Measurements from ENCODE around the gene STK36. TPM values are rescaled to one million over a fixed set of nuclear protein-coding genes. Genes with fewer than 3 reads are reported as not detected.

STK36 gene
- total and polyA plus RNA-seq, 2 donors (not counting 1 experiment from before 2014, with no cell fraction given), result 29.0 to 42.9 TPM

- TF ChIP-seq CTCF (IDR thresholded peaks at IDR 0.05), result no peak
- TF ChIP-seq EZH2 (IDR thresholded peaks at IDR 0.05; ENCODE audit: borderline replicate concordance, insufficient read depth, low read depth, low read length, poor library complexity, severe bottlenecking), result no peak
- no peaks in the 10 kb centered on the region for H3K27me3 ChIP-seq (replicated peaks in 1 of 4; ENCODE audit: control extremely low read depth in 1 of 4, control insufficient read depth in 3 of 4, insufficient read depth in 4 of 4, low read length in 3 of 4)
- H3K36me3 ChIP-seq (replicated peaks in 1 of 2; ENCODE audit: control extremely low read depth in 1 of 2, control insufficient read depth in 1 of 2, extremely low read depth in 1 of 2, insufficient read depth in 2 of 2, low read length in 1 of 2), result peaks cover 3 to 5% of the 10 kb centered on the region in 2 experiments
- H2AFZ ChIP-seq (ENCODE audit: insufficient read depth, low read depth, low read length, poor library complexity, severe bottlenecking), result no peak overlapping the region
- Mint-ChIP-seq H3K27me3 (no peaks in the 10 kb centered on the region), H3K4me1 (peaks cover 13% of the 10 kb centered on the region), H3K9me3 (ENCODE audit: insufficient read depth) (peaks cover 3% of the 10 kb centered on the region), H3K4me3 (no peak overlapping the region), H3K27ac (no peak overlapping the region)
- DNase-seq (no peak), ATAC-seq (ENCODE audit: low read depth) (no peak)
- H3K4me1 ChIP-seq (ENCODE audit: control insufficient read depth in 2 of 2, insufficient read depth in 2 of 2, low read length in 2 of 2), result peaks cover 4 to 6% of the 10 kb centered on the region in 2 donors
- peaks cover 0 to 4% (median 3%) of the 10 kb centered on the region in 3 donors for H3K9me3 ChIP-seq (ENCODE audit: control extremely low read depth in 1 of 3, control insufficient read depth in 2 of 3, insufficient read depth in 1 of 3, low read length in 2 of 3)
- ChIA-PET CTCF (interaction anchor here (0.9 to 1.2 kb wide), 2 partner anchors 21 to 144 kb away, joined by 3 read pairs; no protein-coding TSS in a partner anchor), POLR2A (interaction anchor here (0.6 kb wide), 1 partner anchor 128 kb away, joined by 6 read pairs; no protein-coding TSS in a partner anchor)
- peaks cover 5% of the 10 kb centered on the region for H4K20me1 ChIP-seq (ENCODE audit: control insufficient read depth, insufficient read depth, low read length, poor library complexity, severe bottlenecking)
- H3K9ac ChIP-seq (ENCODE audit: low read length), result no peak overlapping the region
- H3K4me2 ChIP-seq (replicated peaks; ENCODE audit: low read depth, low read length, poor library complexity, severe bottlenecking), result no peak overlapping the region
- WGBS (ENCODE audit: insufficient coverage), result 100% methylated on average over 3 of the region's 5 CpGs
- H3K79me2 ChIP-seq (ENCODE audit: control insufficient read depth, insufficient read depth, low read length), result peaks cover 27% of the 10 kb centered on the region
- H3K27ac ChIP-seq (ENCODE audit: low read length in 2 of 2), result no peak overlapping the region
- intact Hi-C loops (cut with micrococcal nuclease), result no loop called here
- H3K4me3 ChIP-seq (ENCODE audit: control extremely low read depth in 1 of 5, extremely low read depth in 1 of 5, insufficient read depth in 1 of 5, low read depth in 2 of 5, low read length in 4 of 5), result no peak overlapping the region
Measured at GRCh38 chr2:218732052-218732760, 60.3 kb downstream of the STK36 start.

- H3K36me3 ChIP-seq (replicated peaks in 1 of 2; ENCODE audit: control extremely low read depth in 1 of 2, control insufficient read depth in 1 of 2, extremely low read depth in 1 of 2, insufficient read depth in 2 of 2, low read length in 1 of 2), result peaks cover 5 to 9% of the 10 kb centered on the region in 2 experiments
- peaks cover 21% of the 10 kb centered on the region for H3K79me2 ChIP-seq (ENCODE audit: control insufficient read depth, insufficient read depth, low read length)
- Mint-ChIP-seq H3K9me3 (ENCODE audit: insufficient read depth) (peaks cover 1% of the 10 kb centered on the region), H3K4me1 (peaks cover 13% of the 10 kb centered on the region), H3K27me3 (no peaks in the 10 kb centered on the region), H3K27ac (no peak overlapping the region), H3K4me3 (no peak overlapping the region)
- H2AFZ ChIP-seq (ENCODE audit: insufficient read depth, low read depth, low read length, poor library complexity, severe bottlenecking), result no peak overlapping the region
- peaks cover 0 to under 1% (median 0%) of the 10 kb centered on the region in 3 donors for H3K9me3 ChIP-seq (ENCODE audit: control extremely low read depth in 1 of 3, control insufficient read depth in 2 of 3, insufficient read depth in 1 of 3, low read length in 2 of 3)
- H3K27ac ChIP-seq (ENCODE audit: low read length in 2 of 2), result no peak overlapping the region
- peaks cover 5% of the 10 kb centered on the region for H4K20me1 ChIP-seq (ENCODE audit: control insufficient read depth, insufficient read depth, low read length, poor library complexity, severe bottlenecking)
- no peak for ATAC-seq (ENCODE audit: low read depth)
- POLR2A ChIA-PET, result interaction anchor here (0.6 kb wide), 1 partner anchor 128 kb away, joined by 6 read pairs; no protein-coding TSS in a partner anchor
- intact Hi-C loops (cut with micrococcal nuclease), result no loop called here
- H3K4me3 ChIP-seq (ENCODE audit: control extremely low read depth in 1 of 5, extremely low read depth in 1 of 5, insufficient read depth in 1 of 5, low read depth in 2 of 5, low read length in 4 of 5), result no peak overlapping the region
- H3K27me3 ChIP-seq (replicated peaks in 1 of 4; ENCODE audit: control extremely low read depth in 1 of 4, control insufficient read depth in 3 of 4, insufficient read depth in 4 of 4, low read length in 3 of 4), result no peaks in the 10 kb centered on the region
- DNase-seq, result no peak
- no peak overlapping the region for H3K4me2 ChIP-seq (replicated peaks; ENCODE audit: low read depth, low read length, poor library complexity, severe bottlenecking)
- TF ChIP-seq CTCF (IDR thresholded peaks at IDR 0.05), result no peak
- TF ChIP-seq EZH2 (IDR thresholded peaks at IDR 0.05; ENCODE audit: borderline replicate concordance, insufficient read depth, low read depth, low read length, poor library complexity, severe bottlenecking), result no peak
- peaks cover 4 to 6% of the 10 kb centered on the region in 2 donors for H3K4me1 ChIP-seq (ENCODE audit: control insufficient read depth in 2 of 2, insufficient read depth in 2 of 2, low read length in 2 of 2)
- CTCF ChIA-PET, result no interaction called here
- H3K9ac ChIP-seq (ENCODE audit: low read length), result no peak overlapping the region
- WGBS (ENCODE audit: insufficient coverage), result no CpG with 5 or more reads among the region's 2 CpGs
Measured at GRCh38 chr2:218732761-218733158, 60.9 kb downstream of the STK36 start.

Measured in B cell (primary cell).